Ishikawa (cell line): Measurements from ENCODE around the gene HOXA3.

Experiments
- CEBPB ChIP-seq: IDR thresholded peaks from 2 replicates; pipeline ENCODE4 v1.6.1; 2012
- CREB1 ChIP-seq: IDR thresholded peaks from 2 replicates; pipeline ENCODE4 v1.6.1; 2012; ENCODE audit warnings: low read depth
- EGR1 ChIP-seq: IDR thresholded peaks from 2 replicates; pipeline ENCODE4 v1.6.1; 2012
- EP300 ChIP-seq: IDR thresholded peaks from 2 replicates; pipeline ENCODE4 v1.6.1; 2012; ENCODE audit warnings: borderline replicate concordance
- FOXM1 ChIP-seq: IDR thresholded peaks from 2 replicates; pipeline ENCODE4 v1.6.1; 2012; ENCODE audit warnings: low read depth, borderline replicate concordance
- NFIC ChIP-seq: IDR thresholded peaks from 2 replicates; pipeline ENCODE4 v1.6.1; 2012
- RAD21 ChIP-seq: IDR thresholded peaks from 2 replicates; pipeline ENCODE4 v1.6.1; 2012; ENCODE audit warnings: low read depth
- REST ChIP-seq: IDR thresholded peaks from 2 replicates; pipeline ENCODE4 v1.6.1; 2012; ENCODE audit warnings: low read depth, mild to moderate bottlenecking
- TAF1 ChIP-seq: IDR thresholded peaks from 2 replicates; pipeline ENCODE4 v1.6.1; 2012; ENCODE audit warnings: low read depth, mild to moderate bottlenecking
- TCF12 ChIP-seq: IDR thresholded peaks from 2 replicates; pipeline ENCODE4 v1.6.1; 2012; ENCODE audit warnings: low read depth
- TEAD4 ChIP-seq: IDR thresholded peaks from 2 replicates; pipeline ENCODE4 v1.6.1; 2012
- USF1 ChIP-seq: IDR thresholded peaks from 2 replicates; pipeline ENCODE4 v1.6.1; 2012
- YY1 ChIP-seq: IDR thresholded peaks from 2 replicates; pipeline ENCODE4 v1.6.1; 2012; ENCODE audit warnings: low read depth
- ZBTB7A ChIP-seq: IDR thresholded peaks from 2 replicates; pipeline ENCODE4 v1.6.1; 2012; ENCODE audit warnings: low read depth
- TF ChIP-seq, protein P1 (sequence below): IDR thresholded peaks from 2 replicates; pipeline ENCODE4 v1.6.1; 2012

Gene HOXA3

DNA sequence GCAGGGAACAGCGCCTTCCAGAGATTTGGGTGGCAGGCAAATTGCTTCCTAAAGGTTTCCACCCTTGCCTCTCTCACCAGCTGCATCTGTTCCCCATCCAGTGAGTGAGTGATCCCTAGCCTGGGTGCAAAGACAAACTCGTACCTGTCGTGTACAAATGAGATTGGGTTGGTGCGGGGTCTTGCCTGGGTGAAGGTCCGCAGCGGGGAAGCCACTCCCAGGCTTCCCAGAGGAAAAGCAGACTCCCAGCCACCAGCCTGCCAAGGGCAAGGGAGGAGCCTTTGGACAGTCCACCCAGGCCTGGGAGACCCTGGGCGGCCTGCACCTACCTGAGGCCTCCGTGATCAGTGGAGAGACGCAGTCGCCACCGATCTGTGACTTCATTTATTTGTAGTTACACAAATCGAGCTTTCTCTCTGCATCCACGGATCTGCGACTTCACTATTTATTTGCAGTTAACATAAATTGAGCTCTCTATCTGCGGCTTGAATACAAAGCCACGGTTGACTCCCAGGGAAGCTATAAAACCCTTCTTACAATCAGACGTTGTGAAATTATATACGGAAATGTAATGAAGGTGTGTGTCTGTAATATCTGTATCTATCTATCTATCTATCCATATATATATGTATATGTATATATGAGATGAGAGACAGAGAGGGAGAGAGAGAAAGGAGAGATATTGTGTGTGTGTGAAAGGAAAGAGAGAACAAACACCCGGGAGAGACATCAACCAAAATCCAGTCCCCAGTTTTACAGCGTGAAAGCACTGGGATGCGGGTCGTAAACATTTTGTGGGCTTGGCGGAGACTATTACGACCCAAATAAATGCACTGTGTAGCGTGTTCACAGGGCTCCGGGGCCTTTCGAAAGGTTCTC, 7.1 kb upstream of the HOXA3 start:
- no peak for TF ChIP-seq TCF12
- TF ChIP-seq EGR1, result no peak
- no peak for TF ChIP-seq ZBTB7A
- no peak for TF ChIP-seq USF1
- no peak for TF ChIP-seq REST
- TF ChIP-seq CREB1, result no peak
- no peak for TF ChIP-seq TEAD4
- no peak for TF ChIP-seq NFIC
- TF ChIP-seq TAF1, result no peak

DNA sequence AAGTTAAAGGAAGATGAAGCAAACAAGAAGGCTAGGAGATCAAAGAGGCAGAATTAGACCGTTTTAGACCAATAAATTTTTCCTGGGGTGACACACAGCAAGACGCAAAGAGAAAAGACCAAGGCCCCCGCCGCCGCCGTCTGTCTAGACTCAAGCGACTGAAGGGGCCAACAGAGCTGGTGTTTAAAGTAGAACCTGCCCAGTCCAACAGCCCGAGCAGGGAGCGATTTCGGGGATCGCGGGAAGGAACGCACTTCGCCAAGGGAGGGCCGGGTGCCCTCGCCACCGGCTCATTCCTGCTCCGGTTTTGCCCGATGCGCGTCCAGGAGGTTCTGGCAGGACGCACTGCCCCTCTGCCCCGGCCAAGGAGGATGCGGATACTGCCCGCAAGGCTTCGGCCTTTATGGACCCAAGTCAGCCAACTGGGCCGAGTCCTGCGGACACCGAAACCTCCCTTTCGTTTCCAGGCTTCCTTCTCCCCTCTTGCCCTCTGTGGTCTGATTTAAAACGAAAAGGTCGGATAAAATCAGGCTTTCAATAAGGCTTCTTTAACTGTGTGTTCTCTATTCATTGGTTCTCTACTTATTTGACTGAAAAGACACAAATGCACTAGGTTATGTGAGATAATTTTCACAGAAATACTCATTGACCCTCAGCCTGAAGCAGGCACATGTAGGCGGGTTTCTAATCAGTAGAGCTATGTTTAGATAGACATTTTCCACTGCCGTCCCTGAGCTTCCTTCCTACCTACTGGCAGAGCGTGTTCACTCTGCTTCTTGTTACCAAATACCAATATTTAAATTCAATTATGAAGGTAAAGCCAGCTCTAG, 6.3 kb upstream of the HOXA3 start:
- TF ChIP-seq YY1 (no peak), EP300 (no peak), FOXM1 (no peak), NFIC (no peak), TEAD4 (no peak)
- TF ChIP-seq, protein P1, sequence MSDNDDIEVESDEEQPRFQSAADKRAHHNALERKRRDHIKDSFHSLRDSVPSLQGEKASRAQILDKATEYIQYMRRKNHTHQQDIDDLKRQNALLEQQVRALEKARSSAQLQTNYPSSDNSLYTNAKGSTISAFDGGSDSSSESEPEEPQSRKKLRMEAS, result no peak

- no peak for TF ChIP-seq TAF1
- TF ChIP-seq EGR1, result no peak
- no peak for TF ChIP-seq YY1
- TF ChIP-seq EP300, result no peak
- no peak for TF ChIP-seq NFIC
- TF ChIP-seq RAD21, result no peak
- TF ChIP-seq, protein P1, result no peak
- no peak for TF ChIP-seq CREB1
- TF ChIP-seq TCF12, result no peak
- TF ChIP-seq ZBTB7A, result no peak
- TF ChIP-seq CEBPB, result no peak
- TF ChIP-seq TEAD4, result no peak
- no peak for TF ChIP-seq FOXM1
- no peak for TF ChIP-seq REST
- TF ChIP-seq USF1, result no peak
Measured at GRCh38 chr7:27157702-27158431, 5.5 kb upstream of the HOXA3 start.

DNA sequence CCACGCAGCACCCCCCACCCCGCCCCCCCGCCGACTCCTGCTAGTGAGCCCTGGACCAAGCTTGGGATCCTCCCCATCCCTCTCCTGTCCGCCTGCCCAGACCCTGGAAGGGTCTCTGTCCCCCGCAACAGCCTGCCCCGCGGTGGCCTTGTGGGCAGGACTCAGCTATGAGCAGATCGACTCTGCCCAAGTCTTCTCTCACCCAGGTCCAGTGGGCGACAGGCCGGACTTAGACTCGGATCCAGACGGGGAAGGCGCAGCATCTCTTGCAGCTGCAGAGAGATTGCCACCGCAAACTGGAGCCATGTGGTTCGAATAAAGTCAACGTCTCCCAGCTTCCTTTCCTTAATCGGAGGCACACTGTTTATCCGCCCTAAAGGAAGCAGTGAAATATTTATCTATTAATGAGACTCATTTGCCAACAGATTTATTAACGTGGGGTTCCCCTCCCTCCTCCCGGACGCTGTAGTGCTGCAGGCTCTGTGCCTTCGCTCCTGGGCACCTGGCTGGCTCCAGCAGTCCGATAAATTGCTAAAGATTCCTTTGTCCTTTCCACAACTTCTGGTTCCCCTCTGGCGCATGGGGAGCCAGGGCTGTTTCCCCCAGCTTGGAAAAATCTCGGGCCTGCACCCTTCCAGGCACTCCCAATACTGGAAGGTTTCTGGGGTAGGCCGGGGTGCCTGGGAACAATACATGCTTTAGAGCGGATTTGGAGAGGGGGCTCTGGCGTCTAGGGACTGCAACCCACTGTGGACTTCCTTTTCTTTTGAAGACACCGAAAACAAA, 4.7 kb upstream of the HOXA3 start:
- TF ChIP-seq EGR1 (no peak), RAD21 (no peak), TCF12 (no peak), ZBTB7A (no peak), NFIC (no peak), FOXM1 (no peak), EP300 (no peak), CEBPB (no peak), TAF1 (no peak), YY1 (no peak), REST (no peak), CREB1 (no peak), TEAD4 (no peak), USF1 (no peak)
- TF ChIP-seq, protein P1, result no peak
